Skeletal muscle satellite cell (primary cell): Measurements from ENCODE around the gene TAF3.
"Not testable (repeated sequence)": the region's sequence is repeated elsewhere in the genome, so short reads cannot be mapped to it uniquely, and the experiment has no call there.

Source experiments
- H3K27me3 ChIP-seq: 2 replicates; pipeline ENCODE4 v1.7.0; 2013; ENCODE audit warnings: low read length; ENCODE audit not compliant: control insufficient read depth, insufficient read depth
- H3K36me3 ChIP-seq: 2 replicates; pipeline ENCODE4 v1.7.0; 2013; ENCODE audit warnings: mild to moderate bottlenecking, control low read depth, low read length; ENCODE audit not compliant: insufficient read depth
- H3K4me1 ChIP-seq: 2 replicates; pipeline ENCODE4 v1.7.0; 2013; ENCODE audit warnings: low read length; ENCODE audit not compliant: control insufficient read depth, insufficient read depth
- H3K4me2 ChIP-seq: 2 replicates; pipeline ENCODE4 v1.7.0; 2013; ENCODE audit warnings: mild to moderate bottlenecking, low read length
- H3K4me3 ChIP-seq: 2 replicates; pipeline ENCODE4 v1.7.0; 2013; ENCODE audit warnings: low read length
- H3K9ac ChIP-seq: 2 replicates; pipeline ENCODE4 v1.7.0; 2013; ENCODE audit warnings: mild to moderate bottlenecking, low read depth, low read length, moderate library complexity
- H3K9me3 ChIP-seq: replicated peaks from 2 replicates; pipeline ENCODE4 v1.7.0; 2013; ENCODE audit warnings: mild to moderate bottlenecking, control low read depth, low read length

The TAF3 gene

DNA sequence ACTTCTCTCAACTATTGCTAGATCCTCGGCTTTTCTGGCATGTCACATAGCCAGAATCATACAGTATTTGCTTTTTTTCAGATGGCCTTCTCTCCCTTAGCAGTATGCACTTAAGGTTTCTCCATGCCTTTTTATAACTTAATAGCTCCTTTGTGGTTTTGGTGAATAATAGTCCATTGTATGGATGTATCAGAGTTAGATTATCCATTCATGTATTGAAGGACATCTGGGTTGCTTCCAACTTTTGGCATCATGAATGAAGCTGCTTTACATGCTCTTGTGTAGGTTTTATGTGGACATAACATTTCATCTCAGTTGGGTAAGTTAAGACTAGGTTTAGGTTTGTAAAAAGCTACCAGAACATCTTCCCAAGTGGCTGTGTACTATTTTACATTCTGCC is 25.8 kb upstream of the TAF3 start:
- no peak overlapping the region for H3K4me2 ChIP-seq
- no peak overlapping the region for H3K4me3 ChIP-seq
- no peak overlapping the region for H3K9ac ChIP-seq
- H3K27me3 ChIP-seq: no peaks in the 10 kb centered on the region
- H3K9me3 ChIP-seq: no peaks in the 10 kb centered on the region
- H3K4me1 ChIP-seq: peaks cover 35% of the 10 kb centered on the region
- peaks cover 7% of the 10 kb centered on the region for H3K36me3 ChIP-seq

- no peaks in the 10 kb centered on the region for H3K27me3 ChIP-seq
- H3K9ac ChIP-seq: no peak overlapping the region
- H3K9me3 ChIP-seq: no peaks in the 10 kb centered on the region
- H3K4me2 ChIP-seq: peak overlapping the region; percentile 9
- H3K4me1 ChIP-seq: peaks cover 39% of the 10 kb centered on the region
- no peak overlapping the region for H3K4me3 ChIP-seq
- H3K36me3 ChIP-seq: peaks cover 18% of the 10 kb centered on the region
Measured at GRCh38 chr10:7794251-7795026, 23.9 kb upstream of the TAF3 start.

DNA sequence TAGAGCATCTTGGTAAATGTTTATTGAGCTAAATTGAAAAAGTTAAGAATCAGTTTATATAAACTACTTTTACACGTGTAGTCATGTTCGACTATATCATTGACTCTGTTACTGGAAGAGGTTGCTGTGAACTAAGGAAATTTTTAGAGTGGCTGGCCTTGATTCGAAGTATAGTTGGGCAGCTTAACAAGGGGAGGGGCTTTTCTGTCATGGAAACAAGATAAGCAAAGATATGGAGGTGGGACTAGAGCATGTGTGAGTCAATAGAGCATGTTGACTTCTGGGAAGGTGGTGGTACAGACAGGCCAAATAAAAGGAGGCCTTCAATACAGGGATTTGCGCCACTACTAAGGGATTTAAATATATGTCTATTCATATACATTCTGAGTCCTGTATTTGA is 22.7 kb upstream of the TAF3 start:
- Histone ChIP-seq H3K4me3 (no peak overlapping the region), H3K9ac (no peak overlapping the region), H3K27me3 (no peaks in the 10 kb centered on the region), H3K4me1 (peaks cover 28% of the 10 kb centered on the region), H3K4me2 (no peak overlapping the region), H3K9me3 (no peaks in the 10 kb centered on the region), H3K36me3 (peaks cover 26% of the 10 kb centered on the region)

- Histone ChIP-seq H3K27me3 (no peaks in the 10 kb centered on the region), H3K4me1 (peaks cover 23% of the 10 kb centered on the region), H3K9ac (peak overlapping the region; percentile 66), H3K4me2 (peak overlapping the region; percentile 58), H3K36me3 (peaks cover 45% of the 10 kb centered on the region), H3K4me3 (no peak overlapping the region), H3K9me3 (no peaks in the 10 kb centered on the region)
Measured at GRCh38 chr10:7797582-7797981, 20.7 kb upstream of the TAF3 start.

DNA sequence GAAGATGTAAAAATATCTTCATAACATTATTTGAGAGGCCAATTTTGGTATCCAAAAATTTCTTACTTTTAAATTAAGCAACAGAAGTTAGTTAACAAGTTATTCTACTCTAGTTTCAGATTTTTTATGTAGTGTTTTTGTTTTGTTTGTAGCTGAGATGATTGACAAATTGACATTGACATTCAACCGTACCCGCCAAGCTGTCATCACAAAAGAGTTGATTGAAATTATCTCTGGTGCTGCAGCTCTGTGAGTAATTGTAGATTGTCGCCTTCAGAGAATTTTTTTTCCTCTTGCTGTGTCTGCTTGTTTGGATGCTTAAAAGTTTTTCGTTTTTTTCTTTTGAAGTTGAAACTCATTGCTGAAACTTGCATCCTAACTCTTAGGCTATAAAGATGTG is 15.7 kb upstream of the TAF3 start:
- H3K9ac ChIP-seq: no peak overlapping the region
- H3K9me3 ChIP-seq: no peaks in the 10 kb centered on the region
- H3K4me2 ChIP-seq: no peak overlapping the region
- H3K27me3 ChIP-seq: no peaks in the 10 kb centered on the region
- peaks cover 7% of the 10 kb centered on the region for H3K4me1 ChIP-seq
- H3K4me3 ChIP-seq: no peak overlapping the region
- H3K36me3 ChIP-seq: peaks cover 76% of the 10 kb centered on the region

DNA sequence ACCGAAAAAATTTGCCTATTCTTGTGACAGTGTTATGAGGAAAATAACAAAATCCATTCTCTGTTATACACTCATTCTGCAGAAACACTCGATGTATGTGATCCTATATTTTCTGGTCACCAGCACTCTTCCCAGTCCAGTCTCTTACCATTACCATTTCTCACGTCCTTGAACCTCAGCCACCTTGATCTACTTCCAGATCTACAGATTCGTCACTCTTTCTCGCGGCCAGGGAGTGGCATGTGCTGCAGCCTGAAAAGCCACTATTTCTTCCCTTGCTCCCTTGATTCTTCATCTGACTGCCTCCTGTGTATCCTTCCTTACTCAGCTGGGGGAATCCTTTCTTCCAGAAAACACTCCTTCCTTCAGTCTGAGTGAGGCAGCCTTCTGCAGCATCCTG is 14.1 kb upstream of the TAF3 start:
- Histone ChIP-seq H3K36me3 (peaks cover 81% of the 10 kb centered on the region), H3K4me2 (no peak overlapping the region), H3K9me3 (no peaks in the 10 kb centered on the region), H3K27me3 (no peaks in the 10 kb centered on the region), H3K4me3 (no peak overlapping the region), H3K9ac (no peak overlapping the region), H3K4me1 (no peaks in the 10 kb centered on the region)

DNA sequence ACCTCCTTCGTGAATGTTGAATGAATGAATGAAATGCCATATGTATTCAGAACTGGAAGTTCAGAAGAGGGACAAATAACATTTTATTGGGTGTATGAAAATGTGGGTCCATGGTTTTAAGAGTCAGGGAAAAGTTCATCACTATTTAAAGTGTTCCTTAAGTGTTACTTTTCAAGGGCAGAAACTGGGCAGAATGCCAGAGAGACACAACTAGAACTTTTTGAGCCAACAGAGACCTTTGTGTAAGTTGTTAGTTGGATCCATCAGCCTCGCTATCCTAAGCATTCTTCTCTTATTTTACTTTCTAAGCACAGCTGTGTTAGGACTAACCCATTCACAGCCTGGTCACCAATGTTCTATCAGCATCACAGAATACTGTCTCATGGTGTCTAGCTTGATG is 13.6 kb upstream of the TAF3 start:
- no peak overlapping the region for H3K4me3 ChIP-seq
- peaks cover 78% of the 10 kb centered on the region for H3K36me3 ChIP-seq
- no peaks in the 10 kb centered on the region for H3K4me1 ChIP-seq
- H3K4me2 ChIP-seq: no peak overlapping the region
- H3K9me3 ChIP-seq: no peaks in the 10 kb centered on the region
- H3K27me3 ChIP-seq: no peaks in the 10 kb centered on the region
- no peak overlapping the region for H3K9ac ChIP-seq

DNA sequence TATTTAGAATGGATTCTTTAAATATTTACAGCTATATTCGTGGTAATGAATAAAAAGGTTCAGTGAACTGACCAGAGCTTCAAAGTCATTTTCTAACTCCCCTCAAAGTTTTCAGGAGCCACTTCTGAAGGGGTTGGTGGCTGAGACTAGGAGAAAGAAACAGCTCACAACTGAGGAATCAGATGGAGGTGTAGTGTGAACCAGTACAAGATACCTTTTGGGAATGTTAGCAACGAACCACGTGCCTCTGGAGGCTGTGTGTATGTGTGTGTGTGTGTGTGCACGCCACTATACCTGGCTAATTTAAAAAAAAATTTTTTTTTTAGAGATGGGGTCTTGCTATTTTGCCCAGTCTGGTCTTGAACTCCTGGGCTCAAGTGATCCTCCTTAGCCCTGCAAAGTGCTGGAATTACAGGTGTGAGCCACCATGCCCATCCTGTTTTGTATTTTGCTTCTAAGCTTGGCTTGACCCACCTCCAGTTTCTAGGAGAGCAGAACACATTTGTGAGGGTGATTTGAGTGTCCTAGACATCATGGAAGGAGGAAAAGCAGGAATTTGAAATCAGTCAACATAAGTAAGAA is 9.5 kb upstream of the TAF3 start:
- Histone ChIP-seq H3K4me1 (no peaks in the 10 kb centered on the region), H3K9me3 (no peaks in the 10 kb centered on the region), H3K9ac (no peak overlapping the region), H3K4me3 (no peak overlapping the region), H3K27me3 (no peaks in the 10 kb centered on the region), H3K4me2 (no peak overlapping the region), H3K36me3 (peaks cover 42% of the 10 kb centered on the region)

GRCh38 chr10:7810443-7810842 is 7.9 kb upstream of the TAF3 start:
- Histone ChIP-seq H3K36me3 (peaks cover 27% of the 10 kb centered on the region), H3K27me3 (peaks cover 4% of the 10 kb centered on the region), H3K9me3 (no peaks in the 10 kb centered on the region), H3K4me3 (no peak overlapping the region), H3K4me1 (no peaks in the 10 kb centered on the region), H3K9ac (no peak overlapping the region), H3K4me2 (no peak overlapping the region)

- Histone ChIP-seq H3K36me3 (peaks cover 27% of the 10 kb centered on the region), H3K9ac (no peak overlapping the region), H3K27me3 (peaks cover 8% of the 10 kb centered on the region), H3K4me2 (no peak overlapping the region), H3K9me3 (no peaks in the 10 kb centered on the region), H3K4me3 (no peak overlapping the region), H3K4me1 (no peaks in the 10 kb centered on the region)
Measured at GRCh38 chr10:7811000-7811399, 7.3 kb upstream of the TAF3 start.

- not testable (repeated sequence) for H3K27me3 ChIP-seq, H3K4me2 ChIP-seq, H3K9ac ChIP-seq, H3K4me1 ChIP-seq, H3K4me3 ChIP-seq, H3K9me3 ChIP-seq
- H3K36me3 ChIP-seq: peaks cover 25% of the 10 kb centered on the region
Measured at GRCh38 chr10:7811743-7812142, 6.6 kb upstream of the TAF3 start.

GRCh38 chr10:7813481-7813880 is 4.8 kb upstream of the TAF3 start:
- no peaks in the 10 kb centered on the region for H3K4me1 ChIP-seq
- peaks cover 8% of the 10 kb centered on the region for H3K36me3 ChIP-seq
- H3K27me3 ChIP-seq: peaks cover 17% of the 10 kb centered on the region
- no peak overlapping the region for H3K4me3 ChIP-seq
- no peaks in the 10 kb centered on the region for H3K9me3 ChIP-seq
- H3K4me2 ChIP-seq: no peak overlapping the region
- no peak overlapping the region for H3K9ac ChIP-seq
